Spinal cord (tissue), 10 donors: ENCODE results near the gene CKAP2L. TPM values are rescaled to one million over a fixed set of nuclear protein-coding genes. Genes with fewer than 3 reads are reported as not detected.

Experiments used
- DNase-seq, 6 donors: peaks; one replicate each; pipeline versions ENCODE4 v3.0.0 to v3.0.0-alpha.2; 2013 to 2015; ENCODE audit warnings: low spot score in 6 of 6, low read depth in 4 of 6
- H3K27ac ChIP-seq: one replicate; pipeline ENCODE4 v1.5.1; 2013; ENCODE audit warnings: low read depth, low read length, control low read depth
- H3K27me3 ChIP-seq: one replicate; pipeline ENCODE4 v1.6.1; 2013; ENCODE audit warnings: low read length; ENCODE audit not compliant: control insufficient read depth, insufficient read depth
- H3K36me3 ChIP-seq: one replicate; pipeline ENCODE4 v1.6.1; 2013; ENCODE audit warnings: low read length; ENCODE audit not compliant: control insufficient read depth, insufficient read depth
- H3K4me1 ChIP-seq: one replicate; pipeline ENCODE4 v1.6.1; 2013; ENCODE audit warnings: low read length; ENCODE audit not compliant: control insufficient read depth, insufficient read depth
- H3K4me3 ChIP-seq: one replicate; pipeline ENCODE4 v1.5.1; 2013; ENCODE audit warnings: low read depth, low read length, control low read depth
- H3K9me3 ChIP-seq: one replicate; pipeline ENCODE4 v1.6.1; 2013; ENCODE audit warnings: low read length; ENCODE audit not compliant: control insufficient read depth, insufficient read depth
- WGBS: methylation state at CpG from one replicate; pipeline ENCODE4 v1.1.5; 2013; ENCODE audit warnings: missing lambda C conversion rate; ENCODE audit not compliant: insufficient coverage; 5-methylcytosine and 5-hydroxymethylcytosine counted together
- polyA plus RNA-seq, 2 donors: library from polyadenylated mRNA; unstranded; fragments of 120-200 nt; gene quantifications; one replicate each; pipeline ENCODE4 v1.2.1, GENCODE V29; 2013; ENCODE audit not compliant: insufficient read length in 2 of 2
- total RNA-seq, 2 donors: library from RNA; depleted of rRNA in 1 of 2; stranded (reverse); fragments of 120-200 nt in 1 of 2; fragments of >200 nt in 1 of 2; gene quantifications; one replicate each; pipeline versions ENCODE4 v1.2.3 to v1.2.4, GENCODE V29; 2013 to 2014
- donor health status: healthy.

The CKAP2L gene
- total and polyA plus RNA-seq, 4 donors: 6.0 to 8.6 (median 7.4) TPM

DNA sequence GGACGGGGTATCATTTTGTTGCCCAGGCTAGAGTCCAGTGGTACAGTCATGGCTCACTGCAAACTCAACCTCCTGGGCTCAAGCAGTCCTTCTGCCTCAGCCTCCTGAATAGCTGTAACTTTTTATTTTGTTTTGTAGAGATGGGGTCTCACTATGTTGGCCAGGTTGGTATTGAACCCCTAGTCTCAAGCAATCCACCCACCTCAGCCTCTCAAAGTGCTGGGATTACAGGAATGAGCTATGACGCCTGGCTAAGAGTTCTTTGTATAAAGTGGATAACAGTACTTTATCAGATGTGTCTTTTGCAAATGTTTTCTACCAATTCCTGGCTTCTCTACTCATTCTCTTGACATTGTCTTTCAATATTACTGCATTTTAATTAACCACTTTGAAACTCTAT is 60.7 kb downstream of the CKAP2L start:
- Histone ChIP-seq H3K4me1 (peaks cover 2% of the 10 kb centered on the region), H3K27ac (no peak overlapping the region), H3K36me3 (no peaks in the 10 kb centered on the region), H3K9me3 (no peaks in the 10 kb centered on the region), H3K27me3 (no peaks in the 10 kb centered on the region), H3K4me3 (no peak overlapping the region)
- WGBS: no CpG with 5 or more reads among the region's 2 CpGs
- no peak for DNase-seq

DNA sequence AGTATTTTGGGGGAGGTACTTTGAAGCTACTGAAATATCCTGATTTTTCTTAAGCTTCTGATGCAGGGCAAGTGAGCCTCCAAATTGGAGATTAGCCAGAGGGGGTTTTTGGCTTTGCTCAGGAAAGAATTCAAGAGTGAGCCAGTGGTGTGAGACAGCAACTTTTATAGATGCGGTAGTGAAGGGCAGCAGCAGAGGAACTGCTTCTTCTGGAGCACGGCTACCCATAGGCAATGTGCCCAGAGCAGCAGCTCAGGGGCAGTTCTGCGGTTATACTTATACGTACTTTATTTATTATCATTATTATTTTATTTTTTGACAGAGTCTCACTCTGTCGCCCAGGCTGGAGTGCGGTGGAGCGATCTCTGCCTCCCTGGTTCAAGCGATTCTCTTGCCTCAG is 63.4 kb downstream of the CKAP2L start:
- peak in 1 of 6 donors; percentile 45 for DNase-seq

DNA sequence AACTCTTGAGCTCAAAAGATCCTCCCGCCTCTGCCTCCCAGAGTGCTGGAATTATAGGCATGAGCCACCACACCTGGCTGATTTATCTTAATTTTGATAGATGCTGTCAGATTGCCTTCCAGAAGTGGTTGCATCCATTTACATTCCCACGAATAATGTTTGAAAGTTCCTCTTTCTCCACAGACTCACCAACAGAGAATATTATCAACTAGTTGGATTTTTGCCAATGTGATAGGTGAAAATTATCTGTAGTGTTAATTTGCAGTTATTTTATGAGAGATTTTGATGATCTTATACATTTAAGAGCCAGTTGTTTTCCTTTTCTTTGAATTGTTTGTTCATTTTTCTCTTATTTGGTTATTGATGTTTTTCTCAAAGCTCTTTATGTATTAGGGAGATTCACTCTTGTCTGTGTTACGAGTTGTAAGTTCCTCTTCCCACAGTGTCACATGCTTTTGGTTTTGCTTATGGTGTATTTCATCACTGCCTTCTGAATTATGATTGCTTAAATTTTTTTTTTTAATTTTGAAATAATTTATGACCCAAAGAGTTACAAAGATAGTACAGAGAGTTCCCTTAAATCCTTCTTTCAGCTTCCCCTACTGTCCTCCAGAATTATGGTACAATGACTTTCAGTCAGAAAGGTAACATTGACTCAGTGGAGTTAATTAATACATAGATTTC is 64.3 kb downstream of the CKAP2L start:
- Histone ChIP-seq H3K36me3 (no peaks in the 10 kb centered on the region), H3K4me3 (no peak overlapping the region), H3K4me1 (peaks cover 2% of the 10 kb centered on the region), H3K9me3 (no peaks in the 10 kb centered on the region), H3K27ac (no peak overlapping the region), H3K27me3 (no peaks in the 10 kb centered on the region)
- WGBS: 80% methylated on average over 1 of the region's 3 CpGs
- DNase-seq: no peak

More for the DNA sequence above, 63.4 kb downstream of the CKAP2L start:
- peaks cover 2% of the 10 kb centered on the region for H3K4me1 ChIP-seq
- H3K27ac ChIP-seq: no peak overlapping the region
- H3K9me3 ChIP-seq: no peaks in the 10 kb centered on the region
- no peaks in the 10 kb centered on the region for H3K27me3 ChIP-seq
- WGBS: 100% methylated on average over 4 of the region's 8 CpGs
- no peak overlapping the region for H3K4me3 ChIP-seq
- no peaks in the 10 kb centered on the region for H3K36me3 ChIP-seq

DNA sequence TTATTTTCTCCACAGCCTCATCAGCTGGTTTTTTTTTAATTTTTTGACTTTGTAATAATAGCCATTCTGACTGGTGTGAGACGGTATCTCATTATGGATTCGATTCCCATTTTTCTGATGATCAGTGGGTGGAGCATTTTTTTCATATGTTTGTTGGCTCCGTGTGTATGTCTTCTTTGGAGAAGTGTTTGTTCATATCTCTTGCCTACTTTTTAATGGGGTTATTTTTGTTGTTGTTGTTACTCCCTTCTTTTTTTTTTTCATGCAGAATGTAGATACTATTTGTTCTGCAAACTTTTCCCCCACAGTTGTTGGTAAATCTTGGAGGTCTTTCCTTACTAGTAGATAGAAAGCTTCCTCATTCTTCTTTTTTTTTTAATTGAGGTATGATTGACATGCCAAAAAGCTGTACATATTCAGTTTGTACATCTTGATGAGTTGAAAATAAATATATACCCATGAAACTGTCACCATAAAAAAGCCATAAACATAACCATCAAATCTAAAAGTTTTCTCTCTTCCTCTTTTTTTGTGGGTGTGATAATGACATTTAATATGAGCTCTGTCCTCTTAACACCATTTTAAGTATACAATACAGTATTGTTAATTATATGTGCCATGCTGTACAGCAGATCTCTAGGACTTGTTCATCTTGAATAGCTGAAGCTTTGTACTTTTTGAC is 65.4 kb downstream of the CKAP2L start:
- DNase-seq: no peak
- Histone ChIP-seq H3K4me1 (peaks cover 2% of the 10 kb centered on the region), H3K27me3 (no peaks in the 10 kb centered on the region), H3K4me3 (no peak overlapping the region), H3K27ac (no peak overlapping the region), H3K9me3 (no peaks in the 10 kb centered on the region), H3K36me3 (no peaks in the 10 kb centered on the region)
- WGBS: 80% methylated on average over 2 of the region's 3 CpGs

DNA sequence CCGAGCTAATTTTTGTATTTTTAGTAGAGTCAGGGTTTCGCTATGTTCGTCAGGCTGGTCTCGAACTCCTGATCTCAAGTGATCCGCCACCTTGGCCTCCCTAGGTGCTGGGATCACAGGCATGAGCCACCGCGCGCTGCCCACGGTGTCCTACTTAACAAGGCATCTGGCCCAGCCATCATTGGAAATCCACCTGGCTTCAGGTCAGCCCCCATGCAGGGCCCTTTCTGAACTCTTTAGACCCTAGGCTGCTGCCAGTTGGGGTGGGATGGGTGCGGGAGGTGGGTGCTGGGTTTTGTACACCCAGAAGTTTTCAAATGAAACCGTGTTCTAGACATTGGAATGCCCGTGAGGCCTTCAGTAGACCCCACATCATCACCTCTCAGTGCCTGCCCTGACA is 70.2 kb downstream of the CKAP2L start:
- 98% methylated on average over 8 of the region's 12 CpGs for WGBS

DNA sequence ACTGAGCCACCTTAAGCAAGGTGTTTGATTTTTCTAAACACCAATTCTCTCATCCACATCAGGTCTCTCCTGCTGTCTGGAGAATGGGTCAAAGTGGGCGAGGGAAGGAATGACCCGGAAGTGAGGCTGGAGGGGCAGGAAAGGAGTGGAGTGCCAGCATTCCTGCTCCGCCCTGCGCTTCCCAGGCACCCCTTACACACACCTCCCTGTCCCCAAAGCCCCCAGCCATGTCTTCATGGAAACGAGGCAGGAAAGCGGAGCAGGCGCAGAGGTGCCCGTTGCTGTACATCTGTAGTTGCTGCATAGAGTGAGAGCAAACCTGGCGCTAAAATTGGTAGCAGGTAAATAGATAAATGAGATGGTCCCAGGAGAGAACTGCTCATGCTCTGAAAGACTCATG is 70.8 kb downstream of the CKAP2L start:
- no peak for DNase-seq
- WGBS: 95% methylated on average over 5 of the region's 9 CpGs
- H3K27me3 ChIP-seq: no peaks in the 10 kb centered on the region
- H3K36me3 ChIP-seq: no peaks in the 10 kb centered on the region
- peaks cover 7% of the 10 kb centered on the region for H3K4me1 ChIP-seq
- H3K27ac ChIP-seq: no peak overlapping the region
- no peaks in the 10 kb centered on the region for H3K9me3 ChIP-seq
- no peak overlapping the region for H3K4me3 ChIP-seq

More for the DNA sequence above, 70.2 kb downstream of the CKAP2L start:
- Histone ChIP-seq H3K36me3 (no peaks in the 10 kb centered on the region), H3K9me3 (no peaks in the 10 kb centered on the region), H3K27ac (no peak overlapping the region), H3K27me3 (no peaks in the 10 kb centered on the region), H3K4me3 (no peak overlapping the region), H3K4me1 (peaks cover 7% of the 10 kb centered on the region)
- no peak for DNase-seq

DNA sequence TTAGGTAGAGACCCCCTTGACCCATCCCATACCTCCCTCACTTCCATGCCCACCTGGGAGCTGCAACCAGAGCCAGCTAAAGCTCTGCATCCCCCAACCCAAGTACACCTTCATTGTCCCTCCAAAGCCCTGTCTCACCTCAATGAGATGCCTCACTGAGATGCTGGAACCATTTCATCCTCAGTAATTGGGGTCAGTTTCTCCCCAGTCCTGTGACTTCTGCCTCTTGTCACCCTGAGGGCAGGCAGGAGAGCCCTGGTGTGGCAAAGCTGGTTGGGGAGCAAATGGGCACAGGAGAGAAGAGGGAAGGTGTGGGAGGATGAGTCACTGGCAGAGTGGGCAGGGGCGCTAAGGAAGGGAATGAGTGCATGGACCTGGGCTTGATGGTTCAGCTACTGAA is 71.5 kb downstream of the CKAP2L start:
- no peaks in the 10 kb centered on the region for H3K27me3 ChIP-seq
- DNase-seq: no peak
- no peak overlapping the region for H3K4me3 ChIP-seq
- H3K36me3 ChIP-seq: no peaks in the 10 kb centered on the region
- WGBS: no CpG with 5 or more reads among the region's 1 CpG
- no peaks in the 10 kb centered on the region for H3K9me3 ChIP-seq
- H3K27ac ChIP-seq: no peak overlapping the region
- H3K4me1 ChIP-seq: peaks cover 7% of the 10 kb centered on the region

DNA sequence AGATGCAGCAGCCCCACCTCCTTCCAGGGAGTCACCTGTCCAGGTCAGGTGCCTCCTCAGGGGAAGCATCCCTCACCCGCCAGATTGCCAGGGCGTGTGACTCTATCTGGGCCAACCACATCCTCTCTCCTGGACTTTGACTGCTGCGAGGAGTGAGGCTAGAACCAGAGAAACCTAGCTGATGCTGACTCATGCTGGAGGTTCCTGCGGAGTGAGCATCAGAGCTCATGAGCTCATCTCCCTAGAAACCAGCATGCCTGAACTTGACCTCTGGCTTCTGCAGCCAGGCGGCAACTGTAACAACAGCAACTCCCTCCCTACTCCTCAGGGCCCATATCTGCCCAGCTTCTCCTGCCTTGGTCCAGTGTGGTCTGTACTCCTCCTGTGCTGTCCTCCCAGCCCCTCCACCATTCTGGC is 71.9 kb downstream of the CKAP2L start:
- H3K4me3 ChIP-seq: no peak overlapping the region
- no peaks in the 10 kb centered on the region for H3K9me3 ChIP-seq
- no peak overlapping the region for H3K27ac ChIP-seq
- WGBS: 37% methylated on average over 4 of the region's 5 CpGs
- H3K4me1 ChIP-seq: peaks cover 7% of the 10 kb centered on the region
- H3K27me3 ChIP-seq: no peaks in the 10 kb centered on the region
- H3K36me3 ChIP-seq: no peaks in the 10 kb centered on the region
- no peak for DNase-seq

DNA sequence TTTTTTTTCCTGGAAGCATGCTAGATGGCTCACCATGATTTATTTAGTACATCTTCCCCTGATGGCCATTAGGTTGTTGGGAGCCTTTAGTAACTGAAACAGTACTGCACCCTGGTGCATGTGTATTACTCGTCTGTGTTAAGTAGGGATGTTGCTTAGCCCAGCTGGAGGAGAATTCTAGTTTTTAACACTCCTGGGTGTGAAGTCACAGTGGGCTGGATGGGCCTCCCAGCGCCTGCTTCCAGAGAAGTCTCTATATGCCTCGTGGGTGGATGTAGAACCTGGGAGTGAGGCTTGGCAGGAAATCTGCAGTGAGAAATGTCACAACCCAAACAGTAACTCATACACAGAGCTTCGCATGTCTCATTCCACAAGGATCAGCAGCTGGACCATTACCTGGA is 72.5 kb downstream of the CKAP2L start:
- Histone ChIP-seq H3K36me3 (no peaks in the 10 kb centered on the region), H3K27me3 (no peaks in the 10 kb centered on the region), H3K27ac (no peak overlapping the region), H3K9me3 (no peaks in the 10 kb centered on the region), H3K4me3 (no peak overlapping the region), H3K4me1 (peaks cover 7% of the 10 kb centered on the region)
- WGBS: no CpG with 5 or more reads among the region's 4 CpGs
- DNase-seq: peak in 2 of 6 donors; percentile 45 to 70

DNA sequence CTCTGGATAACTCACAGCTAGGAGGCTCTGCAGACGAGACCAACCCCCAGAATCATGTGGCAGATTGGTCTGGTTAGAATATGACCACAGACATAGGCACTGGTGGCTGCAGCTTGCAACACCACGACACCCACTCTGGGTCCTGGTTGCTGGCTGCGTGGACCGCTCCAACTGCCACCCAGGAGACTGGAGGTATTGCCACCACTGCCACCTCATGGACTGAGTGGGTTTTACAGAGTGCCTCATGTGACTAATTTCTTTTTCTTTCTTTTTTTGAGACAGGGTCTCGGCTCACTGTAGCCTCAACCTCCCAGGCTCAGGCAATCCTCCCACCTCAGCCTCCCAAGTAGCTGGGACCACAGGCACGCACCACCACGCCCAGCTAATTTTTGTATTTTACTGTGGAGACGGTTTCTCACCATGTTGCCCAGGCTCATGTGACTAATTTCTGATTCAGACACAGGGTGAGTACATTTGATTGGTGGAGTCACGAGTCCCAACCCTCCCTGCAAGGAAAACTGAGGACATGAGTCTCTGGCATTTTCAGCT is 73.5 kb downstream of the CKAP2L start:
- WGBS: 72% methylated on average over 6 of the region's 9 CpGs
- Histone ChIP-seq H3K27ac (no peak overlapping the region), H3K9me3 (no peaks in the 10 kb centered on the region), H3K27me3 (no peaks in the 10 kb centered on the region), H3K36me3 (no peaks in the 10 kb centered on the region), H3K4me1 (peaks cover 7% of the 10 kb centered on the region), H3K4me3 (no peak overlapping the region)
- peak in 1 of 6 donors; percentile 43 for DNase-seq
